CD4-positive, alpha-beta T cell (primary cell): ENCODE results near the gene NANOGP8. TPM values are rescaled to one million over a fixed set of nuclear protein-coding genes. Genes with fewer than 3 reads are reported as not detected.

ENCODE experiments used
- ATAC-seq: fragments of 200-7000 bp; cut with Tn5 transposase; one replicate; pipeline ENCODE4 v1.10.0; 2022; ENCODE audit warnings: mild to moderate bottlenecking; ENCODE audit not compliant: poor library complexity
- CTCF ChIA-PET: fragments of 350-600 bp; sonication (Branson Sonifier 250); formaldehyde crosslinking; loops from one replicate; lab custom pipeline; 2021; ENCODE audit warnings: antibody characterized with exemption, inconsistent platforms; lab: Charles Lee
- POLR2A ChIA-PET: fragments of 350-600 bp; sonication (Branson Sonifier 250); formaldehyde crosslinking; loops from one replicate; lab custom pipeline; 2021; ENCODE audit warnings: antibody characterized with exemption, inconsistent platforms; lab: Charles Lee
- DNase-seq, 14 experiments: peaks; one replicate each; pipeline ENCODE4 v3.0.0-alpha.2; 2013 to 2020; ENCODE audit warnings: mixed read lengths in 2 of 14
- H3K27ac ChIP-seq, 2 donors: one replicate each; pipeline versions ENCODE4 v1.5.1 to v1.7.0; 2013; ENCODE audit warnings: low read length in 2 of 2, low read depth in 1 of 2, mild to moderate bottlenecking in 1 of 2
- H3K27me3 ChIP-seq, 2 experiments: 1 replicate in 1 of 2; 2 replicates in 1 of 2; pipeline versions ENCODE4 v1.6.1 to v1.7.0; 2013; ENCODE audit warnings: low read length in 2 of 2, control low read depth in 1 of 2, mild to moderate bottlenecking in 1 of 2, moderate library complexity in 1 of 2; ENCODE audit not compliant: insufficient read depth in 2 of 2, control insufficient read depth in 1 of 2
- H3K36me3 ChIP-seq: one replicate; pipeline ENCODE4 v1.6.1; 2013; ENCODE audit warnings: low read length, control low read depth; ENCODE audit not compliant: insufficient read depth
- H3K4me1 ChIP-seq: one replicate; pipeline ENCODE4 v1.6.1; 2013; ENCODE audit warnings: low read length, control low read depth; ENCODE audit not compliant: insufficient read depth
- H3K4me3 ChIP-seq: one replicate; pipeline ENCODE4 v1.5.1; 2013; ENCODE audit warnings: mild to moderate bottlenecking, low read length, moderate library complexity
- H3K9me3 ChIP-seq, 2 experiments: 1 replicate in 1 of 2; 2 replicates in 1 of 2; pipeline versions ENCODE4 v1.6.1 to v1.7.0; 2013; ENCODE audit warnings: low read length in 2 of 2, mild to moderate bottlenecking in 2 of 2, control low read depth in 1 of 2, moderate library complexity in 1 of 2; ENCODE audit not compliant: control insufficient read depth in 1 of 2, insufficient read depth in 1 of 2
- H3K27ac Mint-ChIP-seq: one replicate; pipeline ENCODE4 v1.8.0; 2020; ENCODE audit warnings: mixed read lengths
- H3K27me3 Mint-ChIP-seq: one replicate; pipeline ENCODE4 v1.8.0; 2021; ENCODE audit warnings: mixed read lengths
- H3K36me3 Mint-ChIP-seq: one replicate; pipeline ENCODE4 v1.8.0; 2021; ENCODE audit warnings: low read depth, mixed read lengths
- H3K4me1 Mint-ChIP-seq: one replicate; pipeline ENCODE4 v1.8.0; 2021; ENCODE audit warnings: low read depth, mixed read lengths
- H3K4me3 Mint-ChIP-seq: one replicate; pipeline ENCODE4 v1.8.0; 2020; ENCODE audit warnings: mild to moderate bottlenecking, mixed read lengths
- H3K9me3 Mint-ChIP-seq: one replicate; pipeline ENCODE4 v1.8.0; 2020; ENCODE audit warnings: mixed read lengths
- intact Hi-C, 2 experiments: fragments of 100-400 bp; cut with DNase I in 1 of 2; cut with micrococcal nuclease in 1 of 2; formaldehyde crosslinking; loops; one replicate each; pipeline versions ENCODE4 v1.15.1 to v1.9.0; 2023 to 2025; cut with DNase I, micrococcal nuclease
- total RNA-seq, 174 experiments: library from RNA in 2 of 174; stranded (reverse) in 2 of 174; gene quantifications; one replicate each; pipeline ENCODE4 v1.2.3 and lab custom pipeline; 2021 to 2026
- TF ChIP-seq, protein P1 (sequence below): fragments of 200-600 bp; IDR thresholded peaks from one replicate; pipeline ENCODE4 v1.8.0; 2022; ENCODE audit warnings: antibody characterized with exemption, mild to moderate bottlenecking

NANOGP8 gene
- total RNA-seq, 2 experiments from 2014 or later = not detected

DNA sequence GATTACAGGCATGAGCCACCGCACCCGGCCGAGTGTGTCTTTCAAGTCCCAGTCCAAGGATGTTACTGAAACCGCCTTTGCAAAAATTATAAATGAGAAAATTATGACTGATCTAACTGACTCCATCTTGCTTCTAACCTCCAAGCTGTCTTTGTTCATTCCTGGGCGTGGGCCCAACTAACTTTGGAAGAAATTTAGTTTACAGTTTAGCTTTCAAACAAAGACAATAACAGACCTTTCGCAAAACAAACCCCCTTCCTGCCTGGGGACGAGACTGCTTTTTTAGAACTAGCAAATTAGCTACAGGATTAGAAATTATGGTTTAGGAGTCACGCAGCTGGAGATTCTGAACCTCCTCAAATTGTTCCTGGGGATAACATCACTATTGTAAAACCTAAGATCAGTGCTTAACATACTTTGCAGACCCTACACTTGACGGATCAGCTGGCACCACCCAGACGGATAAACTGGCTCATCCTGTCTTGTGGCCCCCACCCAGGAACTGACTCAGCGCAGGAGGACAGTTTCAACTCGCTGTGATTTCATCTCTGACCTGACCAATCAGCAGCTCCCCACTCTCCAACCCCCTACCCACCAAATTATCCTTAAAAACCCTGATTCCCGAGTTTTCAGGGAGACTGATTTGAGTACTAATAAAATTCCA lies 23.8 kb downstream of the NANOGP8 start:
- H3K27me3 Mint-ChIP-seq = no peaks in the 10 kb centered on the region
- H3K9me3 ChIP-seq = no peaks in the 10 kb centered on the region
- H3K27ac ChIP-seq = no peak overlapping the region
- intact Hi-C loops = no loop called here
- H3K4me3 ChIP-seq = no peak overlapping the region
- H3K4me1 Mint-ChIP-seq = no peaks in the 10 kb centered on the region
- CTCF ChIA-PET = no interaction called here
- DNase-seq (no peak), ATAC-seq (no peak)
- H3K27ac Mint-ChIP-seq = no peak overlapping the region
- no peaks in the 10 kb centered on the region for H3K4me1 ChIP-seq
- H3K36me3 Mint-ChIP-seq = no peaks in the 10 kb centered on the region
- H3K27me3 ChIP-seq = peaks cover 0 to 2% of the 10 kb centered on the region in 2 experiments
- H3K9me3 Mint-ChIP-seq = no peaks in the 10 kb centered on the region
- H3K4me3 Mint-ChIP-seq = no peak overlapping the region
- H3K36me3 ChIP-seq = no peaks in the 10 kb centered on the region
- POLR2A ChIA-PET = no interaction called here
- TF ChIP-seq, protein P1, sequence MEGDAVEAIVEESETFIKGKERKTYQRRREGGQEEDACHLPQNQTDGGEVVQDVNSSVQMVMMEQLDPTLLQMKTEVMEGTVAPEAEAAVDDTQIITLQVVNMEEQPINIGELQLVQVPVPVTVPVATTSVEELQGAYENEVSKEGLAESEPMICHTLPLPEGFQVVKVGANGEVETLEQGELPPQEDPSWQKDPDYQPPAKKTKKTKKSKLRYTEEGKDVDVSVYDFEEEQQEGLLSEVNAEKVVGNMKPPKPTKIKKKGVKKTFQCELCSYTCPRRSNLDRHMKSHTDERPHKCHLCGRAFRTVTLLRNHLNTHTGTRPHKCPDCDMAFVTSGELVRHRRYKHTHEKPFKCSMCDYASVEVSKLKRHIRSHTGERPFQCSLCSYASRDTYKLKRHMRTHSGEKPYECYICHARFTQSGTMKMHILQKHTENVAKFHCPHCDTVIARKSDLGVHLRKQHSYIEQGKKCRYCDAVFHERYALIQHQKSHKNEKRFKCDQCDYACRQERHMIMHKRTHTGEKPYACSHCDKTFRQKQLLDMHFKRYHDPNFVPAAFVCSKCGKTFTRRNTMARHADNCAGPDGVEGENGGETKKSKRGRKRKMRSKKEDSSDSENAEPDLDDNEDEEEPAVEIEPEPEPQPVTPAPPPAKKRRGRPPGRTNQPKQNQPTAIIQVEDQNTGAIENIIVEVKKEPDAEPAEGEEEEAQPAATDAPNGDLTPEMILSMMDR = no peak

DNA sequence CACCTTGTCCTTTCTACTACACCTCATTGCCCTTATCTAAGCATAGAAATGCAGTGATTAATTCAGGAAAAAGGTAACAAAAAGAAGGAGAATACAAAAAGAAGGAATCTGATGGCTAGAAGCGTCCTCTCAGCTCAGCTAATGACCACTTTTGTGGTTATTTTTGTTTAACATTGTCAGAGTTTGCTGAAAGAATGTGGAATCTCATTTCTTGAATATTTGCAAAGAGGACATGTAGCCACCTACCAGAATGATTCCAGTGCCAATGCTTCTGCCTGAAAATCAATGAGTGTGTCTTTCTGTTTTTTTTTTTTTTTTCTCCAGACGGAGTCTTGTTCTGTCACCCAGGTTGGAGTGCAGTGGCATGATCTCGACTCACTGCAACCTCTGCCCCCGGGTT lies 24.5 kb downstream of the NANOGP8 start:
- intact Hi-C loops = no loop called here
- no peaks in the 10 kb centered on the region for H3K9me3 Mint-ChIP-seq
- Histone ChIP-seq H3K36me3 (no peaks in the 10 kb centered on the region), H3K4me3 (no peak overlapping the region), H3K27me3 (peaks cover 0 to 2% of the 10 kb centered on the region in 2 experiments), H3K9me3 (no peaks in the 10 kb centered on the region), H3K27ac (no peak overlapping the region), H3K4me1 (no peaks in the 10 kb centered on the region)
- no peaks in the 10 kb centered on the region for H3K27me3 Mint-ChIP-seq
- H3K4me1 Mint-ChIP-seq = no peaks in the 10 kb centered on the region
- no peak overlapping the region for H3K27ac Mint-ChIP-seq
- no peak for DNase-seq
- ChIA-PET CTCF (no interaction called here), POLR2A (no interaction called here)
- no peak overlapping the region for H3K4me3 Mint-ChIP-seq
- TF ChIP-seq, protein P1 = no peak
- no peaks in the 10 kb centered on the region for H3K36me3 Mint-ChIP-seq
- no peak for ATAC-seq

DNA sequence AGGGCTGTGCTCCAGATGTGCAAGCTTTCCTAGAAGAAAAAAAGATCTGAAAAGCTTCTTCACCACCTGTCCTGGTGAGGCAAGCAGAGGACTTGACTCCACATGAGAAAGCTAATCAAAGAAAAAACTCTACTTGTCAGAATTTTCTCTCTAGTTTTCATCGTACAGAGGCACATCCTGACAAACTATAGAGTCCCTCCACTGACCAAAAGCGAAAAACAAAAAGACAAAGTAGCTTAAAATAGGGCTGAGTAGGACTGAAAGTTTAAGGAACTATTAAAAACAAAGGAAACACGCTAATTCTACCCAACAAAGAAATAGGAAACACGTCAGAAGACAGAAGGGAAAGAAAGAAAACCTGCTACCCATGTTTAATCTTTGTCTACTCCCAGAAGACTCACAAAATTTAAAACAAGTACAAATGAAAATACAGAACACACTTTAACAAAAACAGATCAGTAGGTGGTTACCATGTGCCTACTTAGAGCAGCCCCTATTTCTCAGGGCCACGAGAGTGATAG lies 26.5 kb downstream of the NANOGP8 start:
- ATAC-seq (no peak), DNase-seq (no peak)
- Mint-ChIP-seq H3K27ac (no peak overlapping the region), H3K9me3 (no peaks in the 10 kb centered on the region), H3K4me1 (no peaks in the 10 kb centered on the region), H3K36me3 (no peaks in the 10 kb centered on the region), H3K4me3 (no peak overlapping the region), H3K27me3 (no peaks in the 10 kb centered on the region)
- intact Hi-C loops = no loop called here
- no peak overlapping the region for H3K27ac ChIP-seq
- CTCF ChIA-PET = no interaction called here
- H3K27me3 ChIP-seq = peaks cover 0 to 2% of the 10 kb centered on the region in 2 experiments
- no peaks in the 10 kb centered on the region for H3K9me3 ChIP-seq
- TF ChIP-seq, protein P1 = no peak
- POLR2A ChIA-PET = no interaction called here
- no peak overlapping the region for H3K4me3 ChIP-seq
- no peaks in the 10 kb centered on the region for H3K36me3 ChIP-seq
- no peaks in the 10 kb centered on the region for H3K4me1 ChIP-seq
